Measurements from ENCODE around the gene SPAG9.

SPAG9 gene

DNA sequence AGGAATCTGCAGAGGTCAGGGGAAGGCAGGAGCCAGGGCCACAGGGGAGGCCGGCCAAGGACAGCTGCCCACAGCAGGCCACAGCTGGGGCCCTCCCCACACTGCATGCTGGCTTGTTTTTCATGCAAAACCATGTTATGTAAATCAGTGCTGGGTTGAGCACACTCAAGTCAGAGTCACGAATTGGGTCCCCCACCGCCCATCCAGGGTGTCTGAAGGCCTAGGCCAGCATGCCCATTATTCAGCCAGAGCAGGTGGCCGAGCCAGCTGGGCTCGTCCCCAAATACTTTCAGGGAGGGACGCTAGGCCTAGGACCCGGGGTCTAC, 203.3 kb downstream of the SPAG9 start:
- DNase-seq (ENCODE audit: low spot score) = no peak

DNA sequence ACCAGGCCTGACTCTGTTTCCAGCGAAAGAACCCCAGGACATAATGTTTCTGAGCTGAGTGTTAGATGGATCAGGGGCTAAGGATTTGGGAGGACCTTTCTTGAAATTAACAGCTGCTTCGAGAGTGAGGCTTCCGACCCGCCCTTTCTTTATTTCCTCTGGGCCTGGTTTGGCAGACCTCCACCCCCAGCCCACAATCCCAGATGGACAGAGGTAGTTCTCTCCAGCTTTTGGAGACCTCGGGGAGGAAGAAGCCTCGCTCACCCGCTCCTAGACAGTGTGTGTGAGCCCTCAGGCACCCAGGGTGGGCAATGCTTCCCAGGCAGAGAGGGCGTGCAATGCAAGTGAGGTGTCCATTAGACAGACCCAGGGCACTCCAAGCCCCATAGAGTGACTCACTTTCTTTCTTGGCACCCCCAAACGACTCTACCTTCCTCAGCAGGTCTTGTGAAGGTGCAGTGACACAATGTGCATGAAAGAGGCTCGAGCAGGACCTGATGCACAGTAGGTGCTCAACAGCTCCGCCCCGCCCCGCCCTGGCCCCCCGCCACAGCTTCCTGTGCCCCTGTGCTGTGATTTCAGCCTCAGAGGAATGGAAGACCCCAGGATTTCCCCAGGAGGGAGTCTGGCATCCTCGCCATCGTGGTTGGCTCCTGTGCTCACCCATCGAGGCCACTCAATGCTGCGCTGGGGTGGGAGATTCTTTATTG, 203.8 kb downstream of the SPAG9 start:
- DNase-seq (ENCODE audit: low spot score) = no peak

DNA sequence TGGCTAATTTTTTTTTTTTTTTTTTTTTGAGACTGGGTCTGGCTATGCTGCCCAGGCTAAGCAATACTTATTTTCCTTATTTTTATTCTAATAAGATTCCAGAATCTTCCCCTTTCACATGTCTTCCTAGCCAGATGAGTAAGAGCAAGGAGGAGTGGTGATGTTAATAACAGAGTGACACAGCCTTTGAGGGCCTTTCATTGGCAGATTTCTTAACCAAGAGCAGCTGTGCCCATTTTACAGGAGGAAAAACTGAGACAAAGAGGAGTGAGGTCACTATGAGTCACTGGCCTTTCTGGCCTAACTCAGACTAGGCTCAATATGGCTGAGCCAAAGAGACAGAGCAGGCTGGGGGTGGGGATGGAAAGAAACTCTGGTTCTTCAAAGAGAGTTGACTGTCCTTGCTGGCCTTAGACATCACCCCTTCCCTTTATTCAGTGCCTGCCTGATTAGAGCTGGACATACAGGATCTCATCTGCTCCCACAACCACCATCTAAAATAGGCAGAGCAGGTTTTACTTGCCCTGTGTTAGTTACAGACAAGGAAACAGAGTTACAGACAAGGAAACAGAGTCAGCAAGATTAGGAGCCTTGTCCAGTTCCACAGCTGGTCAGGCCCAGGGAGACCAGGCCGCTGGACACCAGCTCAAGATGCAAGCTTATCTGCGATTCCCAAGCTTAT, 204.5 kb downstream of the SPAG9 start:
- DNase-seq (ENCODE audit: low spot score) = no peak

DNA sequence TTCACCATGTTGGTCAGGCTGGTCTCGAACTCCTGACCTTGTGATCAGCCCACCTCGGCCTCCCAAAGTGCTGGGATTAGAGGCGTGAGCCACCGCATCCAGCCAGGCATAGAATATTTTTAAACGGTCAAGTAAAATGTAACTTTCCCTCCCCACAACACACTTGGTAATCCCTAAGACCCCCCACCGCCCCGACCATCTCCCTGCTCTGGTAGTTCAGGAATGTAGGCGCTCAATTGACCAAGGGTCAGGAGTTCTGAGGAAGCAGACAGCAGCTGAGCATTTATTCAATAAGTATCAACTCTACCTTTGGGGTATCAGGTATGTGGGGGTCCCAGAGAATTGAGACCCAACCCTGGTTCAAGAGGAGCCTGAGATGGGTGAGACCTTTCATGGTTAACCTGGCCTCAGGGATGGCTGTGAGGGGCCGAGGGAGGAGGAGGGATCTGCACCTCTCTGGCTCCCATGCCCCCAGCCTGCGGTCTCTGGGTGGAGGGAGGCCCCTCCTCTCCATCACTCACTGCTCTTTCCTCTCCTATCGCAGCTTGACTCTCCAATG, 206.1 kb downstream of the SPAG9 start:
- DNase-seq (ENCODE audit: low spot score) = no peak

DNA sequence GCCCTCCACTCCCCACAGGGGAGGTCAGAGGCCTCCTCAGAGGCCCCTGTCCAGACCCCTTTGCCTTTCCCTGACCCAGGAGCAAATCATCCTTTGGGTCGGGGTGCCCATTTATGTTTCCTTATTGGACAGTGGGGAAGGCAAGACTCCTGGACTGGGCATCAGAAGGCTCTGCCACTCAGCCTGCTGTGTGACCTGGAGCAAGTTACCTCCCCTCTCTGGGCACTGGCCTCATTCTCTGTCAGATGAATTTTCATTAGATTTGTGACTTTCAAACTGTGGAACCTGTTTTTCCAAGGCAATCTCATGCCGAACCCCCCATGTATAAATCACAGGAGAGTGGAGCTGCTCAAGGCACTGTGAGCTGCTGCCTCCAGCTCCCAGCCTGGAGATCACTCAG, 207.5 kb downstream of the SPAG9 start:
- DNase-seq (ENCODE audit: low spot score) = no peak
